GM19372 (cell line): ENCODE measurements around the gene MAN2B1.
"Not testable (repeated sequence)": the region's sequence is repeated elsewhere in the genome, so short reads cannot be mapped to it uniquely, and the experiment has no call there.

Experiments used
- ATAC-seq: cut with Tn5 transposase; IDR thresholded peaks from one replicate; pipeline ENCODE4 v1.9.1; 2021; ENCODE audit warnings: mild to moderate bottlenecking, low read depth, moderate library complexity; ENCODE audit not compliant: unreplicated experiment

The MAN2B1 gene

GRCh38 chr19:12664406-12665280 is 1.9 kb downstream of the MAN2B1 start:
- ATAC-seq: no peak

- no peak for ATAC-seq
These were observed 5.6 kb downstream of the MAN2B1 start for GRCh38 chr19:12660980-12661379.

DNA sequence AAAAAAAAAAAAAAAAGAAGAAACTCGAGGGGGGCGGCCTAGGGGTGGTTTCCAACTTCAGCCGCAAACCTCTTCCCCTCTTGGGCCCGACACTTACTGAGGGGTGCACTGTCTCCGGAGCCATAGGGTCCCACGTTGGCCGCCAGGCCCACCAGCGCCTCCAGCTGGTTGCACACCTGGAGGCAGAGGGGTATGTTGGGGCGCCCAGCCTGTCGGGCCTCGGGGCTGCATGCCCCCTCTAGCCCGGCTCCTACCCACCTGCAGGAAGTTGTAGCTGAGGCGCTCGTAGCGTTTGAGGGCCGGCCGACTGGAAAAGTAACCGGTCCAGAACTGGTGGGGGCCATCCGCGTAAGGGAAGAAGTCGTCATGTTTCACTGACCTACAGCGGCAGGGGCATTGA is 8.6 kb downstream of the MAN2B1 start:
- no peak for ATAC-seq

DNA sequence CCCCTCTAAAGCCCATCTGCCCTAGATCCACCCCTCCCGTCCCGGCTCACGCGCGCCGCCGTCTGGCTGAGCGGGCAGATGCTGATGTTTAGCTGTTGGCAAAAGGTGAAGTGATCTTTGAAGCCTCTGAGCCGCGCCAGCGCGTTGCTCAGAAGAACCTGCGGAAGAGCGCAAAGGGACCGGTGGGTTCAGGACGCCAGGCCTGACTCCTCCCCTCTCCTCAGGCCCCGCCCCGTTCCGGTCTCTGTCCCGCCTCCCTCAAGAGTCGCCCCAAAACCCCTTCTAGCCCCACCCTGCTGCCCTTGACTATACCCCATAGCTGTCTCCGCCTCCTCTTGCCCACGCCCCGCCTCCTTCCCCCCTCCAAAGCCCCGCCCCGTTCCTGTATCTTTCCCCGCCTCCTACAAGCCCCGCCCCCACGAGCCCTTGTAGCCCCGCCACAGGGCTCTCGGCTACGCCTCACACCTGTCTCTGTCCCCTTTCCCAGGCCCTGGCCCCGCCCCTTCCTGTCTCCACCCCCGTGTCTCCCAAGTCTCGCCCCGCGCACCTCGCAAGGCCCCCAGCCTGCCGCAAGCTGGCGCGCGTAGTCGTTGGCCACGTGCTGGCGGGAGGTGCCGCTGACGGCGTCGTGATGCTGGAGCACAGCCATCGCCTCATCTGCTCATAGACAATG is 9.5 kb downstream of the MAN2B1 start:
- no peak for ATAC-seq

DNA sequence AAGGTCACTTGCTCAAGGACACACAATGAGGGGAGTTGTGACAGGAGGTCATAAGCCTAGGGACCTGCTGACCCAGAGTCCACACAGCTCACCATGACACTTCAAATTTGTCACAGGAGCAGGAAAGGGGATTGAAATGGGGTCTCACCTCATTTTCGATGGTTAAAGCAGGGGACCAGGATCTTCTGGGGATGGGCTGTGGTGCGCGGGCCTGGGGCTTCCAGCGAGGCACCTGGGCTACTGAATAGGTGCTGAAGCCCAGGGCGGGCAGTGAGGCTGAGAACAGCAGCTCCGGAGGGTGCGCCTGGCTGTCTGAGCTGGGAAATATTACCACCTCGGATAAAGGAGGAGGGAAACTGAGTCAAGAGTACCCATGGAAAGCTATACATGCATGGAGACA is 11.0 kb downstream of the MAN2B1 start:
- ATAC-seq: no peak

- no peak for ATAC-seq
These were observed 14.3 kb downstream of the MAN2B1 start for GRCh38 chr19:12652219-12652618.

GRCh38 chr19:12649941-12650340 is 16.6 kb downstream of the MAN2B1 start:
- no peak for ATAC-seq

DNA sequence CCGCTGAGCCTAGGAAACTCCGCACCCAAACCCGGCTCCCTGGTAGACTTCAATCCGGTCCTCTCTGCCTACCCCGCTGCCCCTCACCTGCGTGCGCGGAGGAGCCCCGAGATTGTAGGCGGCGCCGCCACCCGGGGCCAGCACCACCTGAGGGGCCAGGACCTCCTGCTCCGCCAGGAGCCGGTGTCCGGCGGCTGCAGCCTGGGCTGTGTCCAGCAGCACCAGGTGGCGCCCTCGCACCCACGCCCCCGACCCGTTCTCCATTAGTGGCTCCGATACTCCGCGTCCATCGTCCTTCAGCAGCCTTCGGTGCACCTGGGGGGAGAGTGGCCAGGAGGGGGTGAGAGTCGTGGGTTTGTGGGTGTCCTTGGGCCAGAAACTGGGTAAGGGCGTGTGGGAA is 18.5 kb downstream of the MAN2B1 start:
- ATAC-seq: no peak

DNA sequence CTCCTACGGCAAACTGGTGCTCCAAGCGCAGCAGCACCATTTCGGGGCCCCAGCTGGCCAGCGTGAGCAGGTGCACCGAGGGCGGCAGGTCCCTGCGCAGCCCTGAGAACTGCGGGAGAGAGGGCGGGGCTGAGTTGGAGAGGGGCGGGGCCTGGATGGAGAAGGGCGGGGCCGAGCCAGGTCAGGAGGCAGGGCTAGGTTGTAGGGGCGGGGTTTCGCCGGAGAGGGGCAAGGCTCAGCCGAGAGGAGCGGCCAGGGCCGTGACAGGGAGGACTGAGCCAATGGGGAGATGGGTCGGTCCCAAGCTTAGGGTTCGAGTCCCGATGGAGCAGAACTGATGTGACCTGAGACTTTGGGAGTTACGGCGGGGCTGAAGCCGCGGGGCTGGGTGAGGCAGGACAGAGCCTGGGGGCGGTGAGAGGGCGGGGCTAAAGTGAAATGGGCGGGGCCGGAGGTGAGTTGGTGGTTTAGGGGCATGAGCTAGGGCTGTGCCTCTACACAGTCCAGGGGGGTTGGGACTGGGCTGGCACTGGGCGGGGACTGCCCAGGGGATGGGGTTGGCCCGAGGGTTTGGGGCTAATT is 19.0 kb downstream of the MAN2B1 start:
- no peak for ATAC-seq

DNA sequence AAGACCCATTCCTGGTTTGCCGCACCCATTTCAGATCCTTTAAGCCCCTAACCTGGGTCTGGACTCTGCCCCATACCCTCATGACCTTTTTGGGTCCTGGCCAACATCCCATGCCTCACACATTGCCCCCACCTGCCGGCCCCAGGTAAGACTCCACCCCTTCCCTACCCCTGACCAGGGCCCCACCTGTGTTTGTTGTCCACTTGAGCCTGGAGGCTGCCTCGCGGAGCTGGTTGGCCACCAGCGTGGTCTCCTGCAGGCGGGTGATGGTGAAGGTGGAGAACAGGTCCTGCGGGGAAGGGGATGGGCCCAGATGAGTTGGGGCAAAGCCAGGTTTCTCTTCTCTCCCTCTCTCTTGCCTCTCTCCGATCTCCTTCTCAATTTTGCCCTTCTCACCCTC is 19.5 kb downstream of the MAN2B1 start:
- ATAC-seq: no peak

DNA sequence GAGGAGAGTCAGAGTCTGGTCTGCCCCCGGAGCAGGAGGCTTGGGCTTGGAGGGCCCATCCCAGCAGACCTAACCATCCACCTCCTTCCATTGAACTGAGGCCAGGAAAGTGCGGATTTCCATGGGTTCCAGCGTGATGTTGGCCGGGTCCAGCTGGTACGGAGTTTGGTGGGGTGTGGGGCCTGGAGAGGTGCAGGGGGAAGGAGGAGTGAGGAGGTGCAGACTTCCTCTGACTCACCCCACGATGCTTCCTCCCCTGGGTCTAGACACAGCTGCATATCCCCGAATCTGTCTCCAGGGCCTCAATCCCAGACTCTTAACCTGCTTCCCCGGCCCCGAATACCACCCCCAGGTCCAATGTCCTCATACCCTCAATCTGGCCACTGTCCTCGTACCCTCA is 20.0 kb downstream of the MAN2B1 start:
- ATAC-seq: no peak

GRCh38 chr19:12643716-12644115 is 22.8 kb downstream of the MAN2B1 start:
- not testable (repeated sequence) for ATAC-seq

- ATAC-seq: no peak
These were observed 24.0 kb downstream of the MAN2B1 start for GRCh38 chr19:12642506-12642905.

DNA sequence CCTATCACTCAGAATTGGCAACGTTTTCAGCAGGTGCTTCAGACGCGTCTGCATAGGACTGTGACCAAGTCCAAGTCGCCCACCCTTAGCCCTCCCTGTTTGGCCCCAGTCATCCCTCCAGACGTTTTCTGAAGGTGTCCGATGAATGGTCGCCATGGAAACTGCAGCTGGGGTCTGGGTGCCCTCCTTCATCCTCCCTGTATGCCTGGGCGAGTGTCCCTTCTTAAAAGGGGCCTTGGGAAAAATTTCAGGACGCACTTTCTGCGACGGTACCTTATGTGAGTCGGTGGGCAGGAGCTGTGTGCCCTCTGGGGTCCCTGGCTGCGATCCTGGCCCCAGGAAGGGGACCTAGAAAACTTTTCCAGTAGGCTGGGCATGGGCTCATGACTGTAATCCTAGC is 25.1 kb downstream of the MAN2B1 start:
- ATAC-seq: no peak

- no peak for ATAC-seq
These were observed 26.5 kb downstream of the MAN2B1 start for GRCh38 chr19:12639901-12640613.

DNA sequence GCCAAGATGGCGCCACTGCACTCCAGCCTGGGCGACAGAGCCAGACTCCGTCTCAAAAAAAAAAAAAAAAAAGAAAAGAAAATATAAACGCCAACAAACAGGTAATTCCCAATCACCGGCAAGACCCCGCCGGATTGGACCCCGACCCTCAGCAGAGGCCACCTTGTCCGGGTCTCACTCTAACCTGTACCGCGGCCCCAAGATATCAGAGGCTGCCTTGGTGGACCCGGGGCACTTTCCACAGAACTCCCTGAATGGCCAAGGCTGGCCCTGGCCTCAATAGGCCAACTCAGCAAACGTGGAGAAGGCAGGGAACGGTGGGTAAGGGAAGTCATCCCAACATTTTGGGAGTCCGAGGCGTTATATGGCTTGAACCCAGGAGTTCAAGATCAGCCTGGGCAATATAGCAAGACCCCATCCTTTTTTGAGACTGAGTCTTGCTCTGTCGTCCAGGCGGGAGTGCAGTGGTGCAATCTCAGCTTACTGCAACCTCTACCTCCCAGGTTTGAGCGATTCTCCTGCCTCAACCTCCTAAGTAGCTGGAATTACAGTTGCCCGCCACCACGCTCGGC is 27.8 kb downstream of the MAN2B1 start:
- ATAC-seq: no peak

DNA sequence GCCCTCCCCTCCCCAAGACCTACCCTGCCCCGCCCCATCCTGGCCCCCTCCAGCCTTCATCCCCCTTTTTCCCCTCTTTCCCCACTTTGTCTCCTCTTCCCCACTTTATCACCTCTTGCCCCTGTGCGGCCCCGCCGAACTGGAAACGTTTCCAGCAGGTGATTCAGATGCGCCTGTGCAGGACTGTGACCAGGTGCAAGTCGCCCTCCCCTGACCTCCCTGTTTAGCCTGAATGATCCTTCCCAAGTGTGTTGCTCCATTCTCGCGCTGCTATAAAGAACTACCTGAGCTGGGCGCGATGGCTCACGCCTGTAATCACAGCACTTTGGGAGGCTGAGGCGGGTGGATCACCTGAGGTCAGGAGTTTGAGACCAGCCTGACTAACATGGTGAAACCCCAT is 29.9 kb downstream of the MAN2B1 start:
- ATAC-seq: no peak

GRCh38 chr19:12629215-12629614 is 37.3 kb downstream of the MAN2B1 start:
- ATAC-seq: no peak

DNA sequence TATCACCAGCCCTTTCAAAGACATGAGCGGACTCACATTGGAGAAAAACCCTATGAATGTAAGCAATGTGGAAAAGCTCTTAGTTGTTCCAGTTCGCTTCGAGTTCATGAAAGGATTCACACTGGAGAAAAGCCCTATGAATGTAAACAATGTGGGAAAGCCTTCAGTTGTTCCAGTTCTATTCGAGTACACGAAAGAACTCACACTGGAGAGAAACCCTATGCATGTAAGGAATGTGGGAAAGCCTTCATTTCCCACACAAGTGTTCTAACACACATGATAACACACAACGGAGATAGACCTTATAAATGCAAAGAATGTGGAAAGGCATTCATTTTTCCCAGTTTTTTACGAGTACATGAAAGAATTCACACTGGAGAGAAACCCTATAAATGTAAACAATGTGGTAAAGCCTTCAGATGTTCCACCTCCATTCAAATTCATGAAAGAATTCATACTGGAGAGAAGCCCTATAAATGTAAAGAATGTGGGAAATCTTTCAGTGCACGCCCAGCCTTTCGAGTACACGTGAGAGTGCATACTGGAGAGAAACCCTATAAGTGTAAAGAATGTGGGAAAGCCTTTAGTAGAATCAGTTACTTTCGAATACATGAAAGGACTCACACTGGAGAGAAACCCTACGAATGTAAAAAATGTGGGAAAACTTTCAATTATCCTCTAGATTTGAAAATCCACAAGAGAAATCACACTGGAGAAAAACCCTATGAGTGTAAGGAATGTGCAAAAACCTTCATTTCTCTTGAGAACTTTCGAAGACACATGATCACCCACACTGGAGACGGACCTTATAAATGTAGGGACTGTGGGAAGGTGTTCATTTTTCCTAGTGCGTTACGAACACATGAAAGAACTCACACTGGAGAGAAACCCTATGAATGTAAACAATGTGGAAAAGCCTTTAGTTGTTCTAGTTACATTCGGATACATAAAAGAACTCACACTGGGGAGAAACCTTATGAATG is 38.2 kb downstream of the MAN2B1 start:
- ATAC-seq: no peak

DNA sequence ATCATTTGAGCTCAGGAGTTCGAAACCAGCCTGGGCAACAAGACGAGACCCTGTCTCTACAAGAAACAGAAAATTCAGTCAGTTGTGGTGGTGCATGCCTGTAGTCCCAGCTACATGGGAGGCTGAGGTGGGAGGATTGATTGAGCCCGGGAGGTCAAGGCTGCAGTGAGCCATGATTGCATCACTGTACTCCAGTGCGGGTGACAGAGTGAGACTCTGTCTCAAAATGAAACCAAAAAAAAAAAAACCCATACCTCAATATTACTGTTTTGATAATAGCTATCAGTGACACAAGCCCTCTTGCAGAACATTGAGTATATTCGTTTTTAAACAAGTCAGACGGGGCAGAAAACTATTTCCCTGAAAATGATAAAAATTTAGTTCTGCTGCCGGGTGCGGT is 39.6 kb downstream of the MAN2B1 start:
- ATAC-seq: no peak
